Skeletal muscle tissue (tissue), 4 donors: ENCODE results near the gene DOC2B. TPM values are rescaled to one million over a fixed set of nuclear protein-coding genes. Genes with fewer than 3 reads are reported as not detected.
"Not testable (repeated sequence)": the region's sequence is repeated elsewhere in the genome, so short reads cannot be mapped to it uniquely, and the experiment has no call there.

Experiments used
- H3K27ac ChIP-seq: one replicate; pipeline ENCODE4 v1.7.0; 2013; ENCODE audit warnings: mild to moderate bottlenecking, low read depth, low read length, inconsistent platforms
- H3K27me3 ChIP-seq, 3 donors: one replicate each; pipeline ENCODE4 v1.7.0; 2013; ENCODE audit warnings: low read length in 3 of 3; ENCODE audit not compliant: control insufficient read depth in 3 of 3, insufficient read depth in 3 of 3
- H3K36me3 ChIP-seq, 3 donors: one replicate each; pipeline ENCODE4 v1.7.0; 2013; ENCODE audit warnings: low read length in 3 of 3; ENCODE audit not compliant: control insufficient read depth in 3 of 3, insufficient read depth in 3 of 3
- H3K4me1 ChIP-seq, 3 donors: one replicate each; pipeline ENCODE4 v1.7.0; 2013; ENCODE audit warnings: low read length in 3 of 3, mild to moderate bottlenecking in 3 of 3; ENCODE audit not compliant: control insufficient read depth in 3 of 3, insufficient read depth in 3 of 3
- H3K4me3 ChIP-seq, 3 donors: one replicate each; pipeline ENCODE4 v1.7.0; 2013; ENCODE audit warnings: low read length in 3 of 3
- H3K9ac ChIP-seq, 3 donors: one replicate each; pipeline ENCODE4 v1.7.0; 2013; ENCODE audit warnings: low read length in 3 of 3, mild to moderate bottlenecking in 3 of 3, moderate library complexity in 2 of 3, low read depth in 1 of 3
- H3K9me3 ChIP-seq, 3 donors: one replicate each; pipeline ENCODE4 v1.7.0; 2013; ENCODE audit warnings: low read length in 3 of 3; ENCODE audit not compliant: control insufficient read depth in 3 of 3
- total RNA-seq: library from RNA; depleted of rRNA; stranded (reverse); fragments of >200 nt; gene quantifications from one replicate; pipeline ENCODE4 v1.2.3, GENCODE V29; 2014
- donor health status: Osteomylitis.

Gene DOC2B
- total RNA-seq, 1 donor from 2014 or later = 2.1 TPM

- H3K36me3 ChIP-seq = no peaks in the 10 kb centered on the region
- H3K27ac ChIP-seq = no peak overlapping the region
- no peak overlapping the region for H3K4me3 ChIP-seq
- H3K4me1 ChIP-seq = peaks cover 0 to 2% (median 2%) of the 10 kb centered on the region in 3 donors
- H3K9me3 ChIP-seq = no peaks in the 10 kb centered on the region
- no peaks in the 10 kb centered on the region for H3K27me3 ChIP-seq
- H3K9ac ChIP-seq = no peak overlapping the region
These were observed 34.3 kb downstream of the DOC2B start for GRCh38 chr17:146983-147761.

- H3K9ac ChIP-seq = no peak overlapping the region
- no peak overlapping the region for H3K4me3 ChIP-seq
- H3K36me3 ChIP-seq = no peaks in the 10 kb centered on the region
- H3K27me3 ChIP-seq = no peaks in the 10 kb centered on the region
- H3K4me1 ChIP-seq = peaks cover 0 to 2% (median 2%) of the 10 kb centered on the region in 3 donors
- H3K27ac ChIP-seq = no peak overlapping the region
- H3K9me3 ChIP-seq = no peaks in the 10 kb centered on the region
These were observed 34.9 kb downstream of the DOC2B start for GRCh38 chr17:146546-146945.

- Histone ChIP-seq H3K27ac (no peak overlapping the region), H3K4me1 (peaks cover 0 to 2% (median 2%) of the 10 kb centered on the region in 3 donors), H3K27me3 (no peaks in the 10 kb centered on the region), H3K36me3 (no peaks in the 10 kb centered on the region), H3K4me3 (no peak overlapping the region), H3K9me3 (no peaks in the 10 kb centered on the region), H3K9ac (no peak overlapping the region)
These were observed 35.5 kb downstream of the DOC2B start for GRCh38 chr17:145671-146541.

- H3K4me1 ChIP-seq = peaks cover 0 to 2% (median 2%) of the 10 kb centered on the region in 3 donors
- no peaks in the 10 kb centered on the region for H3K27me3 ChIP-seq
- H3K9me3 ChIP-seq = no peaks in the 10 kb centered on the region
- no peak overlapping the region for H3K9ac ChIP-seq
- H3K27ac ChIP-seq = no peak overlapping the region
- no peak overlapping the region for H3K4me3 ChIP-seq
- H3K36me3 ChIP-seq = no peaks in the 10 kb centered on the region
These were observed 36.3 kb downstream of the DOC2B start for GRCh38 chr17:144936-145670.

GRCh38 chr17:143785-144281 lies 37.6 kb downstream of the DOC2B start:
- Histone ChIP-seq H3K27me3 (no peaks in the 10 kb centered on the region), H3K36me3 (no peaks in the 10 kb centered on the region), H3K9me3 (no peaks in the 10 kb centered on the region), H3K4me3 (peak overlapping the region in 2 of 3 donors; percentile 29 to 30), H3K4me1 (peaks cover 0 to 2% (median 2%) of the 10 kb centered on the region in 3 donors), H3K9ac (no peak overlapping the region), H3K27ac (no peak overlapping the region)

- Histone ChIP-seq H3K27me3 (no peaks in the 10 kb centered on the region), H3K4me1 (peaks cover 0 to 2% (median 2%) of the 10 kb centered on the region in 3 donors), H3K27ac (no peak overlapping the region)
These were observed 38.3 kb downstream of the DOC2B start for GRCh38 chr17:142876-143784.

GRCh38 chr17:142102-142661 lies 39.3 kb downstream of the DOC2B start:
- Histone ChIP-seq H3K27me3 (no peaks in the 10 kb centered on the region), H3K36me3 (no peaks in the 10 kb centered on the region), H3K9ac (no peak overlapping the region), H3K9me3 (no peaks in the 10 kb centered on the region), H3K4me3 (no peak overlapping the region), H3K27ac (no peak overlapping the region), H3K4me1 (peaks cover 0 to 2% (median 2%) of the 10 kb centered on the region in 3 donors)

More at GRCh38 chr17:142876-143784, 38.3 kb downstream of the DOC2B start:
- Histone ChIP-seq H3K36me3 (no peaks in the 10 kb centered on the region), H3K4me3 (peak overlapping the region in 2 of 3 donors; percentile 29 to 30), H3K9ac (no peak overlapping the region), H3K9me3 (no peaks in the 10 kb centered on the region)

GRCh38 chr17:139401-140205 lies 41.8 kb downstream of the DOC2B start:
- not testable (repeated sequence) for H3K36me3 ChIP-seq

More at GRCh38 chr17:139401-140205, 41.8 kb downstream of the DOC2B start:
- H3K4me3 ChIP-seq, H3K9ac ChIP-seq, H3K9me3 ChIP-seq, H3K4me1 ChIP-seq, H3K27ac ChIP-seq, H3K27me3 ChIP-seq: not testable (repeated sequence)
